Measurements from ENCODE around the gene TRAPPC10.

- TF ChIP-seq CTCF (IDR thresholded peaks at IDR 0.05) (no peak), POLR2A (IDR thresholded peaks at IDR 0.05) (no peak), EP300 (IDR thresholded peaks at IDR 0.05) (no peak)
Observed at GRCh38 chr21:44052071-44052829, 40.1 kb downstream of the TRAPPC10 start.
